ENCODE measurements around the gene PPP2R5D.
"Not testable (repeated sequence)": the region's sequence is repeated elsewhere in the genome, so short reads cannot be mapped to it uniquely, and the experiment has no call there.

PPP2R5D gene

DNA sequence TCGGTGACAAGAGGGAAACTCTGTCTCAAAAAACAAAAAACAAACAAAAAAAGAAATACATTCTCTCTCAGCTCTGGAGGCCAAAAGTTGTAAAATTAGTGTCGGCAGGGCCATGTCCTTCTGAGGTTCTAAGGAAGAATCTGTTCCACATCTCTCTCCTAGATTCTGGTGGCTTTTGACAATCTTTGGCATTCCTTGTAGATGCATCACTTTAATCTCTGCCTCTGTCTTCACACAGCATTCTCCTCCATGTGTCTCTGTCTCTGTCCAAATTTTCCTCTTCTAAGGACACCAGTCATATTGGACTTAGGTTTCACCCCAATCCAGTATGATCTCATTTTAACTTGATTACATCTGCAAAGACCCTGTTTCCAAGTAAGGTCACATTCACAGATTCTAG lies 9.1 kb downstream of the PPP2R5D start:
- TF ChIP-seq, protein P1, sequence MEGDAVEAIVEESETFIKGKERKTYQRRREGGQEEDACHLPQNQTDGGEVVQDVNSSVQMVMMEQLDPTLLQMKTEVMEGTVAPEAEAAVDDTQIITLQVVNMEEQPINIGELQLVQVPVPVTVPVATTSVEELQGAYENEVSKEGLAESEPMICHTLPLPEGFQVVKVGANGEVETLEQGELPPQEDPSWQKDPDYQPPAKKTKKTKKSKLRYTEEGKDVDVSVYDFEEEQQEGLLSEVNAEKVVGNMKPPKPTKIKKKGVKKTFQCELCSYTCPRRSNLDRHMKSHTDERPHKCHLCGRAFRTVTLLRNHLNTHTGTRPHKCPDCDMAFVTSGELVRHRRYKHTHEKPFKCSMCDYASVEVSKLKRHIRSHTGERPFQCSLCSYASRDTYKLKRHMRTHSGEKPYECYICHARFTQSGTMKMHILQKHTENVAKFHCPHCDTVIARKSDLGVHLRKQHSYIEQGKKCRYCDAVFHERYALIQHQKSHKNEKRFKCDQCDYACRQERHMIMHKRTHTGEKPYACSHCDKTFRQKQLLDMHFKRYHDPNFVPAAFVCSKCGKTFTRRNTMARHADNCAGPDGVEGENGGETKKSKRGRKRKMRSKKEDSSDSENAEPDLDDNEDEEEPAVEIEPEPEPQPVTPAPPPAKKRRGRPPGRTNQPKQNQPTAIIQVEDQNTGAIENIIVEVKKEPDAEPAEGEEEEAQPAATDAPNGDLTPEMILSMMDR (IDR thresholded peaks at IDR 0.05; ENCODE audit: borderline replicate concordance, insufficient read depth, low read depth, low read length) = no peak
- no peak overlapping the region for H3K4me3 ChIP-seq (ENCODE audit: low read depth, low read length)

DNA sequence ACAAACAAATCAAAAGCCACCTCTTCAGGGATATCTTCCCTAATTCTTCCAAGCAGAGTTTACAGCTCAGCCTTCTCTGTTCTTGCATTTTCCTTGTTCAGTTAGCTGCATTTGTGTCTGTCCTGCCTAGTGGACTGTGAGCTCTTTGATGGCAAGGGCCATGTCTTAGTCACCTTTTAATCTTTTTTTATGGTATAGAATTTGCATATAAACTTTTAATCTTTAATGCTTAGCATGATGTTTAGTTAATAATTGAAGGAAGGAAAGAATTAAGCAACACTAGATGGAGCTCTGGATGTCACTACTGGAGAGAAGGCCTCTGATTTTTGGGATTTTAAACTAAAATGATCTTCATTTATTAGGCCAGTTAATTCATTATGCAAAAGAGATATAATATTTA lies 12.1 kb downstream of the PPP2R5D start:
- TF ChIP-seq, protein P1 (IDR thresholded peaks at IDR 0.05; ENCODE audit: borderline replicate concordance, insufficient read depth, low read depth, low read length) = no peak
- no peak overlapping the region for H3K4me3 ChIP-seq (ENCODE audit: low read depth, low read length)

DNA sequence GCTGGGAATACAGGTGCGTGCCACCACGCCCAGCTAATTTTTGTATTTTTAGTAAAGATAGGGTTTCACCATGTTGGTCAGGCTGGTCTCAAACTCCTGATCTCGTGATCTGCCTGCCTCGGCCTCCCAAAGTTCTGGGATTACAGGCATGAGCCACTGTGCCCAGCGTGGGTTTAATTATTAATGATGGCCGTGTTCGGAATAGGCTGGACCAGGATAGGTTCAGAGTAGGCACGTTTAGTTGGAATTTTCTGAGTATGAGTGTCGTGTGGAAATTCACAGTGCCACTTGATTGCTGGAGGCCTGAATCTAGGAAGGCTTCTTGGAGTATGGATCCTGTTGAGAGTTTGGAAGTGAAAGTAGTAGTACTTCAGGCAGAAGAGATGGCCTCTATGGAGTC lies 13.8 kb downstream of the PPP2R5D start:
- not testable (repeated sequence) for H3K4me3 ChIP-seq (ENCODE audit: low read depth, low read length)

DNA sequence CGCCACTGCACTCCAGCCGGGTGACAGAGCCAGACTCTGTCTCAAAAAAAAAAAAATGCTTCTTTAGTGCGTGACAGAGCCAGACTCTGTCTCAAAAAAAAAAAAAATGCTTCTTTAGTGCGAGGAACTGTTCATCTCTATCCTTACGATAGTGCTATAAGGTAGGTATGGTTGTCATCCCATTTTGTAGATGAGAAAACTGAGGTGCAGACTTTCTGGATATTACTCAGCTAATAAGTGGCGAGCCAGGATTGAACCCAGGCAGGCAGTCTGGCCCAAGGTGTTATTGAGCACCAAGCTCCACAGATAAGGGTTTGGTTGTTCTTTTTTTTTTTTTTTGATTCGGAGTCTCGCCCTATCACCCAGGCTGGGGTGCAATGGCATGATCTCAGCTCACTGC lies 17.5 kb downstream of the PPP2R5D start:
- TF ChIP-seq, protein P1 (IDR thresholded peaks at IDR 0.05; ENCODE audit: borderline replicate concordance, insufficient read depth, low read depth, low read length) = no peak
- H3K4me3 ChIP-seq (ENCODE audit: low read depth, low read length) = no peak overlapping the region

DNA sequence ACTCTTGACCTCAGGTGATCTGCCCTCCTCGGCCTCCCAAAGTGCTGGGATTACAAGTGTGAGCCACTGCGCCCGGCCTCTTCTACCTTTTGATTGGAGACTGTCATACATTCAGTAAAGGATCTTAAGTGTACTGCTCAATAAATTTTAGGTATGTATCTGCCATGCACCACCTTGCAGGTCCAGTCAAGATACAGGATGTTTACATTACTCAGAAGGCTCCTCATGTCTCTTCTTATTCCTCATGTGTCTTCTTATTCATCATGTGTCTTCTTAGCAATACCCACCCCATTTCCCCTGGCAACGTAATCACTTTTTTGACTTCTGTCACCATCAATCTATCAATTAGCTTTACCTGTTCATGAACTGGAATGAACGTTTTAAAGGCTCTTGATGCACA lies 21.5 kb downstream of the PPP2R5D start:
- no peak overlapping the region for H3K4me3 ChIP-seq (ENCODE audit: low read depth, low read length)
- TF ChIP-seq, protein P1 (IDR thresholded peaks at IDR 0.05; ENCODE audit: borderline replicate concordance, insufficient read depth, low read depth, low read length) = no peak

DNA sequence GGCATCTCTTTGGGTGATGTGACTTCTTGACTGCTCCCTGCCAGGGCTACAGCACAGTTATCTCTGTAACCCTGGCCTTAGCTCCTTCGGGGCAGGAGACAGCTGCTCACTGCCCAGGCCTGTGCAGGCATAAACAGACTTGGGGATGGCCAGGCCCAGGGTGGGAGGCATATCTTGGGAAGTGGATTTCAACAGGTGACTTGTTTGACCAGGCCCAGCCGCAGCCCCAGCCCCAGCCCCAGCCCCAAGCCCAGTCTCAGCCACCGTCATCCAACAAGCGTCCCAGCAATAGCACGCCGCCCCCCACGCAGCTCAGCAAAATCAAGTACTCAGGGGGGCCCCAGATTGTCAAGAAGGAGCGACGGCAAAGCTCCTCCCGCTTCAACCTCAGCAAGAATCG lies 21.9 kb downstream of the PPP2R5D start:
- H3K4me3 ChIP-seq (ENCODE audit: low read depth, low read length) = no peak overlapping the region
- TF ChIP-seq, protein P1 (IDR thresholded peaks at IDR 0.05; ENCODE audit: borderline replicate concordance, insufficient read depth, low read depth, low read length) = no peak

DNA sequence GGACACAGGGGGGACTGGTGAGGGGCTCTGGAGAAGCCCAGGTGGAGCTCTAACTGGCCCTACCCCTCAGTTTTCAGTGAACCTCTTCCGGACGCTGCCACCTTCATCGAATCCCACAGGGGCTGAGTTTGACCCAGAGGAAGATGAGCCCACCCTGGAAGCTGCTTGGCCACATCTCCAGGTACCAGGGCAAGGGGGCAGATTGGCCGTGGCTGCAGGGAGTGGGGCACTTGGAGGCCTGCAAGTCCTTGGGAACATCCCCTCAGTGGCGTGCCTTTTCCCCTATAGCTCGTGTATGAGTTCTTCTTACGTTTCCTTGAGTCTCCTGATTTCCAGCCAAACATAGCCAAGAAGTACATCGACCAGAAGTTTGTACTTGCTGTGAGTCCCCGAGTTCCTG lies 22.8 kb downstream of the PPP2R5D start:
- TF ChIP-seq, protein P1 (IDR thresholded peaks at IDR 0.05; ENCODE audit: borderline replicate concordance, insufficient read depth, low read depth, low read length) = no peak
- H3K4me3 ChIP-seq (ENCODE audit: low read depth, low read length) = no peak overlapping the region

DNA sequence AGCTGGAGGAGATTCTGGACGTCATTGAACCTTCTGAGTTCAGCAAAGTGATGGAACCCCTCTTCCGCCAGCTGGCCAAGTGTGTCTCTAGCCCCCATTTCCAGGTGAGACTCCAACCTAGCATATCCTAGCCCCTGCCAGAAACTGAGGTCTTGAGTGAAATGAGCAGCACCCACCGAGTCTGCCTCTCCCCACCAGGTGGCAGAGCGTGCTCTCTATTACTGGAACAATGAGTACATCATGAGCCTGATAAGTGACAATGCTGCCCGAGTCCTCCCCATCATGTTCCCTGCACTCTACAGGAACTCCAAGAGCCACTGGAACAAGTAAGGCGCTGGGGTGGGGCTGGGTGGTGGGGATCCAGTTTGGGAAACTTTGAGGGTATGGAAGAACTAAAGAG lies 24.8 kb downstream of the PPP2R5D start:
- H3K4me3 ChIP-seq (ENCODE audit: low read depth, low read length) = no peak overlapping the region
- TF ChIP-seq, protein P1 (IDR thresholded peaks at IDR 0.05; ENCODE audit: borderline replicate concordance, insufficient read depth, low read depth, low read length) = peak; percentile 57

All from GM12875 (cell line).